ELR (cell line): Measurements from ENCODE around the gene XIST.
"Not testable (repeated sequence)": the region's sequence is repeated elsewhere in the genome, so short reads cannot be mapped to it uniquely, and the experiment has no call there.

Source experiments
- DNase-seq: peaks from one replicate; pipeline ENCODE4 v3.0.0-alpha.2; 2015; ENCODE audit warnings: low read depth

Gene XIST

GRCh38 chrX:73799888-73800287 lies 52.6 kb downstream of the XIST start:
- DNase-seq = no peak

- not testable (repeated sequence) for DNase-seq
Measured at GRCh38 chrX:73792511-73792910, 60.0 kb downstream of the XIST start.

GRCh38 chrX:73785493-73785892 lies 67.0 kb downstream of the XIST start:
- DNase-seq = no peak
